GM19395 (cell line): Measurements from ENCODE around the gene OR4E1.
"Not testable (repeated sequence)": the region's sequence is repeated elsewhere in the genome, so short reads cannot be mapped to it uniquely, and the experiment has no call there.

Experiments used
- ATAC-seq: cut with Tn5 transposase; IDR thresholded peaks from one replicate; pipeline ENCODE4 v1.9.1; 2021; ENCODE audit warnings: mild to moderate bottlenecking, moderate library complexity; ENCODE audit not compliant: unreplicated experiment

The OR4E1 gene, protein sequence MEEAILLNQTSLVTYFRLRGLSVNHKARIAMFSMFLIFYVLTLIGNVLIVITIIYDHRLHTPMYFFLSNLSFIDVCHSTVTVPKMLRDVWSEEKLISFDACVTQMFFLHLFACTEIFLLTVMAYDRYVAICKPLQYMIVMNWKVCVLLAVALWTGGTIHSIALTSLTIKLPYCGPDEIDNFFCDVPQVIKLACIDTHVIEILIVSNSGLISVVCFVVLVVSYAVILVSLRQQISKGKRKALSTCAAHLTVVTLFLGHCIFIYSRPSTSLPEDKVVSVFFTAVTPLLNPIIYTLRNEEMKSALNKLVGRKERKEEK

DNA sequence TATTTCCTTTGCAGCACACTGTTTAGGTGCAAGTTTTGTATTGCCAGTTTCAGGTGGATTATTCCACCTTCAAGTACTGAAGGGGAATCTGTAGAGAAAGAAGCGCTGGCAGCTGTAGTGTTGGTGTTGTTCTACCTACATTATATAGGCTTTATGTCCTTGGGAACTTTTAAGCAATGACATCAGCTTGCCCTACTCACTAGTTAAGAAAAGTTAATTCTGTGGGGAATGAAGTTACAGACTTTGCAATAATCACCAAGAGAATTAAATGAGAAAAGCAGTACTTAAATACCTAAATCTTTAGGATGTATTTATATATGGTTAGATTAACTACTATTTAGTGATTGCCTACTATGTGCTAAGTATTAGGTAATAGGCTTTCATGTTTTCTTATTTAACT is at the start of gene OR4E1:
TSS of gene OR4E1 (minus strand) at position 101 of the 400 bp plus-strand sequence. CDS start 2,883 bp downstream, outside the sequence.
- no peak for ATAC-seq

DNA sequence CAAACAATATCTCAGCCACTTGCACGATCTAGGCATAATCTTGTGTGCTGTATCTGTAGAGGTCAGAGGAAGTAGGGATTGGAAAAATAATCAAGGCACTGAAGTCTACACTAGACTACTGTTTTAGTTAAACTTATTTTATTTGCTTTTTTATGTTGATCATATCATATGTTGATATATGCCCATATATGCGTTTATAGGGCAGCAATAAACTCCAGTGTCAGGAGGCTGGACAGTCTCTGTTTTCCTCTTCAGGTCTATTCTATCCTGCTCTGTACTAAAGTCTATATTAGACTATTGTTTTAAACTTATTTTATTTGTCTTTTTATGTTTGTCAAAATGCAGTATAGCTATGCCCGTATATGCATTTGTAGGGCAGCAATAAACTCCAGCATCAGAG is 47.9 kb upstream of the OR4E1 start:
- no peak for ATAC-seq

DNA sequence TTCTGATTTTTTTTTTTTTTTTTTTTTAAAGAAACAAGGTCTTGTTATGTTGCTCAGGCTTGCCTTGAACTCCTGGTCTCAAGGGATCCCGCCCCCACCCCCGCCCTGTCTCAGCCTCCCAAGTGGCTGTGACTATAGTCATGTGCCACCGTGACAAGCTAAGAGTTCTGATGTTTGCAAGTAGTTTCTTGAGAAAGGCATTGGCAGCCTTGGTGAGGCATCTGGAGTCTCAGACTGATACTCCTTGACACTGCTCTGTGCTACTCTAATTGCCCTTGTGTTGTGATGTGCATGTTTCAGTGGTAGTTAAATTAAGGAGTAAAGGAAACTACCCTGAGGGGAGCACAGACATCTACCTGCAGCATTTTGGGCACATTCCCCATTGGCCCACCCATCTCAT is 46.2 kb upstream of the OR4E1 start:
- ATAC-seq = no peak

DNA sequence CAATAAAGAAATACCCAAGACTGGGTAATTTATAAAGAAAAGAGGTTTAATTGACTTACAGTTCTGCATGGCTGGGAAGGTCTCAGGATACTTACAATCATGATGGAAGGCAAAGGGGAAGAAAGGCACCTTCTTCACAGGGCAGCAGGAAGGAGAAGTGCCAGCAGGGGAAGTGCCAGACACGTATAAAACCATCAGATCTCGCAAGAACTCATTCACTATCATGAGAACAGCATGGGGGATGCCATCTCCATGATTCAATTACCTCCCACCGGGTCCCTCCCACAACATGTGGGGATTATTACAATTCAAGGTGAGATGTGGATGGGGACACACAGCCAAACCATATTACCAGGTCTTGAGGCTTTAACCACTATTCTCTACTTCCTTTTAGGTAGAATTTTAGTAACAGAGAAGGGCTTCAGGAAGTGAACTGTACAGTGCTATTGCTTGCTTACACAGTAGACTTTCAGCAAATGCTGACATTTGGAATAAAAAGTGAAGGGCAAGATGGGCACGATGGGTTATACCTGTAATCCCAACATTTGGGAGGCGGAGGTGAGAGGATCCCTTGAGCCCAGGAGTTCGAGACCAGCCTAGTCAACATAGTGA is 40.8 kb upstream of the OR4E1 start:
- ATAC-seq = no peak

DNA sequence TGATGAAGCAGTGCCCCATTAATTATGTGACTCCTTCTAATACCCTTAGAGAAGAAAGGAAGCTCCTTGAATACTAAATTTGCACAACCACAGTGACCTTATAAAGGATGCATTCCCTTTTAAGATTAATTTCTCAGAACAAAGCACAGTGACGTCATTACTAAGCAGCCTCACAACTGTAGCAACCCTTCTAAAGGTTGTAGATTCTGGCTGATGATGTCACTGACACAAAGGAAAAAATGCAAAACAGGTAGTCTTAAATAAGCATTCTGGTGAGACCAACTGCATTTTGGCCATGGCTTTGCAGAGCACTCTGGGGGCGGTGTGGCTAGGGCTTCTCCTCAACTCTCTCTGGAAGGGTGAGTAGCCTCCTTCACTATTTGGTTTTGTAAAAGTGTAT is 38.4 kb upstream of the OR4E1 start:
- ATAC-seq = no peak

DNA sequence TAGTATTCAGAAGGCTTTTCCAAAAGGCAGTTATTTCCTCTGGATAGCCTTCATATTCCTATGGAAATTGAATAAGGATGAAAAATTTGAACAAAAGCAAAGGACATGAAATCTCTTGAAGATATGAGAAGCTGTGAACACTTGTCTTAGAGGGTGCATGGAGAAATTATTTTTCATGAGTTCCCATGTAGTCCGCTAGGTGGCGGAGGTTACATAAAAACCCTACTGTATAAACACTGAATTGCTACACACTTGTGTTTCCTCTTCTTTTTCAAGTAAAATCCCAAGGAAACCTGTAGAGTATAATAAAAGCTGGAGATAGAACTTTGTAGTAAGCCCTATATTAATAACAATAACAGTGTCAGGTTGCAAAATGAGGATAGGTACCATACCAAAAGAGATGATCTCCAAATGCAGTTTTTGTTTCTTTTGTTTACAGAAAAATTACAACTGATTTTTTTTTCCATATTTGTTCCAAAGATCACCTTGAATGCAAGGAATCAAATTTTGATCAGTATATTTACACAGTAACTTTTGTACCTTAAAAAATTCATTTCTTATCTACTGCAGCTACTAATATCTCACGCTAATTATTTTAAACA is 37.8 kb upstream of the OR4E1 start:
- ATAC-seq = no peak

DNA sequence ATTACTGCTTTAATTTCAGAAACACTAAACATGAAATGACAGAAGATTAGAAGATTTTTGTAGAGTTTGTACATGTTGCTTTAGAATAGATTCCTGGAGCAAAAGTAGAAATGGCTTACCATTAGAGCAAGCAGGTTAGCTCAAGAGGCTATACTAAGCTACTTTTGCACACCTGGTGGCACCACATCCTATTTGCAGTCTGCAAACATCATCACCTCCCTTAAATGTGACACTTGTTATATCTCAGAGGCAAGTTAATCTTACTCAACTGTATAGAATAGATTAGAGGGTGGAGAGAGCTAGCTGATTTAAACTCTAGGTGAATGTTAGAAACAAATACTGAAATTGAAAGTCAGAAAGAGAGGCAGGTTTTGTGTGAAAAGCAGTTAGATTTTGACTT is 30.7 kb upstream of the OR4E1 start:
- no peak for ATAC-seq

DNA sequence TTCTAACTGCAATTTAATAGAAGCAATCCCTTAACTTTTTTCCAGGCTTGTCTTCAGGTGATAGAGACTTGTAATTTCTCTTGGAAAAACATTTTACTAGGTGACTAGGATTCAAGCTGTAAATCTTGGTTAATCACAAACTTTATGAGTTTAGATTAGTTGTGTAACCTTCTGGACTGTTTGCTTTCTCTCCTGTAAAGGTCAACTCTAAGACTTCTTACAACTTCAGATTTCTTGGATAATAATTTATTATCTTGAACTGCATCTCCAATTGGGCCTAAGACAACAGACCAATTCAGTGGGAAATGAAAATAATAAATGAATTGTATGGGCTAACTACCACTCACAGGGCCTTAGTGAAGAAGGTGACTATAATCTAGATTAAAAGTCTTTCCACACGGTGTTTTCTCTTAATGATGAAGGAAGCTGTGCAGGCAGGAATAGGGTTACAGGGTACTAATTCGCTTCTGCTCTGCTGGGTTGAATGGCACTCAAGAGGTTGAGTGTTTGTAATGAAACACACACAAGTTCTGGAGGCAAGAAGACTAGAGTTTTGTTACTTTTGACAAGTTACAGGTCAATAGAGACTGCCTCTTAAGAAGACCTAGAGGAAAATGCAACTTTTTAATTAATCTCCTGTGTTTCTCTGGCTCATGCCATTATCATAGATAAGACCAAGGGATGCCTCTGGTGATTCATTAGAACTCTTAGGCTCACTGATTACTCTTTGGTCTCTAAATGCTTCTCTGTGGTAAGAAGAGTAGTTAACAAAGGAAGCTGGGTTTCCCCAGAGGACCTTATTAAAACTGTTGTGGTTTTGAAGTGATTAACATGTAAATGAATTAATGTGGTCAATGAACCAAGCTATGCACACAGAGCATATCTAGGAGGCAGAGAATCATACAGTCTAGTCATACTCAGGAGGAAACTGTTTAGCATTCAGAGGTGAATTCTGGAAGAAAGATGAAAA is 30.0 kb upstream of the OR4E1 start:
- no peak for ATAC-seq

DNA sequence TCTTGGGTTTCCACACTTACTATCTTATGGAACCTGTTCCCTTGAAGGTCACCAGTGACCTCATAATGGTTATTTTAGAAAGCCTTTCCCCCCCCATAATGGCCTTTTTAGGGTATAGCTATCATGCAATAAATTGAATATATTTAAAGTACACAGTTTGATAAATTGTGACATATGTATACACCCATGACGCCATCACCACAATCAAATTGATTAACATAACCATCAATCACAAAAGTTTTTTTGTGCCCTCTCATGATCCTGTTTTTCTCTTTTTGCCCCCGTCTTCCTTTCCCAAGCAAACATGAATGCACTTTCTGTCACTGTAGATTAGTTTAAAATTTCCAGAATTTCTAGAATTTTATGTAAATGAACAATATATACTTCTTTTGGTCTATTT is 28.7 kb upstream of the OR4E1 start:
- ATAC-seq = no peak

DNA sequence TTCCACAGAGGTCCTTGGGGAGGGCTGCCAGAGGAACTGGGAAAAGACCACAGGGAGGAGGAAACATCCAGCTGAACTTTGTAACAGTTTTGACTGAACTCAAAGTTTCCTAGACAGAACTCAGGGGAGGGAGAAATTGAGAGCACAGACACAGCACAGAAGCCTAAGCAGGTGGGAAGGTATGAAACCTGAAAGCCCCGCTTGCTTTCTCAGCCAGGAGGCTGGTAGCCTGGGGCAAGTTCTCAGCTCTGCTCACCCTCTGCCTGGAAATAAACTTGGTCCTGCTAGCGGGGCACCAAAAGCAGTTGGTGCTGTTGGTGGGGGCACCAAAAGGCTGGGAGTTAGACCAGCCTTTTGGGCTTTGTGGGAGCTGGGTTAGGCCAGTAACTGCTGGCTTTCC is 25.9 kb upstream of the OR4E1 start:
- no peak for ATAC-seq

DNA sequence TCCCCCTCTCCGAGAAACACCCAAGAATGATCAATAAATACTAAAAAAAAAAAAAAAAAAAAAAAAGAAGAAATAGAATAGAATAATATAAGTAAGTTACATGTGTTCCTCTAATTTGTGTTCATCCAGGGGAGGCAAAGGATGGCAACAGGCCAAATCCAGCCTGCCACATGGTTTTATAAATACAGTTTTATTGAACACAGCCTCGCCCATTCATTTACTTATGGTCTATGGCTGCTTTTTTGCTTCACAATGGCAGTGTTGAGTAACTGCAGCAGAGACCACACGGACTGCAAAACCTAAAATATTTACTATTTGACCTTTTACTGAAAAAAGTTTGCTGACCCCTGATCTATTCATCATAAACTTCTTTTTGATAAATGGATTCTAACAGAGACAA is 24.9 kb upstream of the OR4E1 start:
- ATAC-seq = not testable (repeated sequence)

DNA sequence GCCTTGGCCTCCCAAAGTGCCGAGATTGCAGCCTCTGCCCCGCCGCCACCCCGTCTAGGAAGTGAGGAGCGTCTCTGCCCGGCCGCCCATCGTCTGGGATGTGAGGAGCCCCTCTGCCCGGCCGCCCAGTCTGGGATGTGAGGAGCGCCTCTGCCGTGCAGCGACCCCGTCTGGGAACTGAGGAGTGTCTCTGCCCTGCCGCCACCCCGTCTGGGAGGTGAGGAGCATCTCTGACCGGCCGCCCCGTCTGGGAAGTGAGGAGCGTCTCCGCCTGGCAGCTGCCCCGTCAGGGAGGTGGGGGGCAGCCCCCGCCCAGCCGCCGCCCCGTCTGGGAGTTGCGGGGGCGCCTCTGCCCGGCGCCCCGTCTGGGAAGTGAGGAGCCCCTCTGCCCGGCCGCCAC is 24.0 kb upstream of the OR4E1 start:
- not testable (repeated sequence) for ATAC-seq

DNA sequence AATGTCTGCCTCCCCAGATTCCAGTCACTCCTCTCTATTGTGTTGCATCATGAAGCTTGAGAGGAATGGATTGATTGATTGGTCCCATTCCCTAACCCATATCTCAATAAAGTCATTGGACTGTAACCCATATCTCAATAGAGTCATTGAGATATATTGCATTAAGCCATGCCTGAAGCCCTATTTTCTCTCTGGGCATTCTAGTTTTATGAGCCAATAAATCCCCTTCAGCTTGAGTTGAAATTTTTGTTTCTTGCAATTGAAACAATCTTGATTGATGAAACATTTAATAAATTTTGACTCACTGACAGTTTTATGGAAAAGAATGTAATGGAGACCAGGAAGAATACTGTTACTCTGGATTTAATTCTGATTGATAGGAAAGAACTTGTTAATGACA is 20.8 kb upstream of the OR4E1 start:
- ATAC-seq = no peak

DNA sequence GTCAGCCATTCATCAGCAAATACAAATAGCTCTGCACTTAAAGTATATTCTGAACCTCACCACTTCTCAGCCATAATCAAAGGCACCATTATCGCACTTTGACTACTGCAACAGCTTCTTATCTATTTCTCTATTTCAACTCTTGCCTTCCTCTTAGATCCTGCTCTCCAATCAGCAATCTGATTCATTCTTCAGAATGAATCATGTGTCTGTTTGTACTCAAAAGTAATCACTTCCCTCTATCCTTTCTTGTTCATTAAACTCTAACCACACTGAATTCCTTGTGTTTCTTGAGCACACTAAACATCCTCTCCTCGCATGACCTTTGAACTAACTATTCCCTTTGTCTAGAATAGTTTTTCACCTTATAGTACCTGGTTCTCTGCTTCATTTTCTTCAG is 12.8 kb upstream of the OR4E1 start:
- no peak for ATAC-seq

DNA sequence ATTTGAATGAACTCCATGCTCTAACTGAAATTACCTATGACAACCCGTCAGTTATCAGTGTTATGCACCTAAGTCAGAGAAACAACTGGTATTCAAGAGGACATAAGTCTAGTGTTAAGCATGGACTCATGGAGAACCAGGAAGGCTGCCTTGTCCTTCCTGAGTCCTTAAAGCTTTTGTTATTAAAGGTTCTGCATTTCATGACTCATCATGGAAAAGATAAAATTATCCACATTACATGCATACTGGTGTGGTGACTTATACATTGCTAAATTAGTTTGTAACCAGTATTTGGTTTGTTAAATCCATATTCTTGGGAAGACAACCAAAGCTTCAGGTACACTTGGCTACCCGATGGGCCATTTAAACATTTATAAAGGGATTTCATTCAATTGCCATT is 6.5 kb upstream of the OR4E1 start:
- ATAC-seq = no peak

DNA sequence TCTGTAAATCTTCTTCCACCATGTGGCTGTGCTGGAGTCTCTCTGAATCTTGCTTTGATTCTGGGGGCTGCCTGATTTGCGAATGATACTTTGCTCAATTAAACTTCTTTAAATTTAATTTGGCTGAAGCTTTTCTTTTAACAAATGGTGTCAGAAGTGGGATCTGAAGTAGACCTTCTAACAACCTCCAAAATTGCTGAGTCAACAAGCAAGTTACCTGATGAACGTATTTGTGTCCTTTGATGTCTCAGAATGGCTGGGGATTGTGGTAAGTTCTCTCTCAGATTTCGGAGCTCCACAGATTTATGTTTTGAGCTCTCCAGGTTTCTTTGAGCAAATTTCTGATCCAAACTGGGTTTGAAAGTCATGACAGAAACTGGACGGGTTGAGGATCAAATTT is 1.9 kb upstream of the OR4E1 start:
- no peak for ATAC-seq

DNA sequence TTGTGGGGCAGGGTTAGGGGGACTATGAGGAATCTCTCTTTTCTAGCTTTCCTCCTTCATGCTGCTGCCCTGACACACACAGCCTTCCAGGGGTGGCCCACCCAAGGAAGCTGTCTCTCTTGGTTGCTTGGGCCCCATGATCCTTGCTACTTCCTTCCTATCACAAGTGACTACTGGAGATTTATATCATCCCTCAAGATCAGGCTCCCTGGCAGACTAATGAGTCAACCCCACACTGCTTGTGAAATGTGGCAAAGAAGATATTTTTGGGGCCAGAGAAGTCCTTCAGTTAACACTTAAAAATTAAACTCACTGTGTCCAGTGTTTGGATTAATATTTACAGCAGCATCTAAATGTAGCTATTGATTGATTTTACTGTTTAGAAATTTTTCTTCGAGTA is 1.5 kb downstream of the OR4E1 start:
- ATAC-seq = no peak

DNA sequence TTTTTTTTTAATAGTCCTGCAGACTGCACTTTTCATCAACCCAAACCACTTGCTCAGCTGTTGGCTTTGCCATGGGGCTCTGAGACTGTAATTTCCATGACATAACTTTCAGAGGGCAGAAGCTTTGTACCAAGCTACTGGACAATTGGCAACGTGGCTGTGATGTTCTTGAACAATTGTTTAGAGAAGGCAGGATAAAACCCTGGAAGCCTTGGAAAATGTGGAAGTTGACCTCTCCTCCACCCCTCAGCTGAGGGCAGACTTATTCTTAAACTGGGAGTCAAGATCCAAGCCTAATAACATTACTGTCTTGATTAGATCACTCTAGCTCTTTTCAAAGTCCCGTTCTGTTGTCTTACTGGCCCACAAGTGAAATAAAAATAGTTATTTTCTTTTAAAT is 2.2 kb downstream of the OR4E1 start:
- ATAC-seq = no peak

DNA sequence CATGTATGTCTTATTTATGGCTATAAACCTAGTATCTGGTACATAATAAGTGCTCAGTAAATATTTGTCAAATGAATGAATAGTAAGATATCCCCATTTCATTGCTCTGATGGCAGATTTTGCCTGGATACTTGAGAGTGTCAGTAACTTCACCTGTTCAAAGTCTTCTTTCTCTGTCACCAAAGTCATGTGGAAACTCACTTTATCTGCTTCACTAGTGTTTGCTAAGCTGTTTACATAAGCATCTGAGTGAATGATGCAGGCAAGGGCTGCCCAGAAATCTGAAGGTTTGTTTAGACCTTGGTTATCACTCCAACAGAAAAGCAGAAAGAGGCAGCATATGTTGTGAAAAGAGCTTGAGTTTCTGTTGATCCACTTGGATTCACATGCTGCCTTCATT is 4.3 kb downstream of the OR4E1 start:
- ATAC-seq = no peak

DNA sequence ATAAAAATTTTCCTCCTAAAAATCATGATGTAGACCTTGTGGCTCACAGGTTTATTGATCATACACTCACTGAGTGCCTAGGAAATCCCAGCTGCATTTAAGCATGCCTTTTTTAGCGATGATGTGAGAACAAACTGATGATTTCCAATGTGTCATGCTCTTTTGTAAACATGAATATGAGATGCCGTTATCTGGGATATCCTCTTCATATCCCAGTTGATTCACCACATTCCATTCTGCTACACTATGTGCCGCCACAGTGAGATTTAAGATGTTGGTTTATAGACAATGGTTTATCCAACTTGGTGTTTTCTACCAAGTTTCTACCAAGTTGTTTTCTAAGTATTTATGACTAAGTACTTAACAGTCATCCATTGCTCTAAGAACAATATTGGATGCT is 5.2 kb downstream of the OR4E1 start:
- ATAC-seq = no peak

DNA sequence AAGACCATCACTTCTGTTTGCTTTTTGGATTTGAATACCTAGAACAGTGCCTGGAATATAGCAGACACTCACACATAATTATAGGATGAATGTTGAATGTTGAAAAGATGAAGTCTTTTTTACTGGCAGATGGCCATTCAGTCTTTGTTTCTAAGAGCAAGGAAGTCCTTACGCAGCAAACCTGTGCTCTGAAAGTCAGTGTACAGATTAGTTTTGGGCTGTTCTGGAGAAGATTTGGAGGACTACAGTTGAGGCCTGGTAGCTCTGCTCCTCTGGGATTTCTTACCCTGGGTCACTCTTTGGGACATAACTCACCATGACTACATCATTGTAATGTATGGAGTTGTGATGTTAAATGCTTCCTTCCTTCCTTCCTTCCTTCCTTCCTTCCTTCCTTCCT is 16.6 kb downstream of the OR4E1 start:
- no peak for ATAC-seq
